GM03348 (cell line): ENCODE data around the gene DPF3.

ENCODE experiments used
- DNase-seq: peaks from one replicate; pipeline ENCODE4 v3.0.0; 2012; ENCODE audit warnings: low spot score

The DPF3 gene

GRCh38 chr14:72644758-72645489, 249.0 kb downstream of the DPF3 start:
- DNase-seq = no peak

GRCh38 chr14:72644038-72644437, 249.9 kb downstream of the DPF3 start:
- no peak for DNase-seq

- DNase-seq = peak; percentile 95
Observed at GRCh38 chr14:72643317-72643801, 250.5 kb downstream of the DPF3 start.

GRCh38 chr14:72640911-72641485, 252.9 kb downstream of the DPF3 start:
- DNase-seq = no peak

- peak; percentile 72 for DNase-seq
Observed at GRCh38 chr14:72638021-72638420, 255.9 kb downstream of the DPF3 start.

GRCh38 chr14:72636871-72637270, 257.0 kb downstream of the DPF3 start:
- DNase-seq = no peak

GRCh38 chr14:72636094-72636493, 257.8 kb downstream of the DPF3 start:
- DNase-seq = no peak

- DNase-seq = no peak
Observed at GRCh38 chr14:72634691-72635616, 258.9 kb downstream of the DPF3 start.

GRCh38 chr14:72633551-72633950, 260.4 kb downstream of the DPF3 start:
- peak; percentile 33 for DNase-seq

GRCh38 chr14:72632727-72633126, 261.2 kb downstream of the DPF3 start:
- no peak for DNase-seq

GRCh38 chr14:72631401-72631800, 262.5 kb downstream of the DPF3 start:
- no peak for DNase-seq

- no peak for DNase-seq
Observed at GRCh38 chr14:72630374-72630773, 263.5 kb downstream of the DPF3 start.

GRCh38 chr14:72629534-72629933, 264.4 kb downstream of the DPF3 start:
- no peak for DNase-seq

- DNase-seq = no peak
Observed at GRCh38 chr14:72625689-72626088, 268.2 kb downstream of the DPF3 start.

GRCh38 chr14:72621387-72622065, 272.4 kb downstream of the DPF3 start:
- no peak for DNase-seq

GRCh38 chr14:72619881-72620280, 274.0 kb downstream of the DPF3 start:
- no peak for DNase-seq

GRCh38 chr14:72619111-72619571, 274.8 kb downstream of the DPF3 start:
- no peak for DNase-seq

- no peak for DNase-seq
Observed at GRCh38 chr14:72618424-72618823, 275.5 kb downstream of the DPF3 start.

GRCh38 chr14:72617391-72618031, 276.4 kb downstream of the DPF3 start:
- DNase-seq = no peak

- no peak for DNase-seq
Observed at GRCh38 chr14:72616811-72617210, 277.1 kb downstream of the DPF3 start.

- peak; percentile 33 for DNase-seq
Observed at GRCh38 chr14:72616294-72616693, 277.6 kb downstream of the DPF3 start.
